Upper lobe of left lung (tissue), 4 donors: ENCODE results near the gene CLEC16A.

Experiments used
- CTCF ChIP-seq, 6 experiments: fragments of 450-650 bp in 4 of 6; fragments of 200-600 bp in 2 of 6; sonication (generic) in 2 of 6; IDR thresholded peaks; one replicate each; pipeline ENCODE4 v1.5.1; 2016 to 2019; ENCODE audit warnings: antibody characterized with exemption in 6 of 6
- EP300 ChIP-seq, 4 donors: sonication (generic); formaldehyde crosslinking; IDR thresholded peaks; one replicate each; pipeline ENCODE4 v1.5.1; 2017; ENCODE audit warnings: antibody characterized with exemption in 4 of 4, control low read depth in 2 of 4
- POLR2A ChIP-seq, 4 donors: fragments of 450-650 bp; IDR thresholded peaks; one replicate each; pipeline ENCODE4 v1.5.1; 2016 to 2017; ENCODE audit warnings: antibody characterized with exemption in 4 of 4, mild to moderate bottlenecking in 2 of 4
- POLR2AphosphoS5 ChIP-seq, 2 donors: sonication (generic); formaldehyde crosslinking; IDR thresholded peaks; one replicate each; pipeline ENCODE4 v1.5.1; 2017; ENCODE audit warnings: antibody characterized with exemption in 2 of 2

GRCh38 chr16:11097094-11097786 lies 152.9 kb downstream of the CLEC16A start:
- TF ChIP-seq CTCF (IDR thresholded peaks at IDR 0.05) (no peak), EP300 (IDR thresholded peaks at IDR 0.05) (no peak), POLR2A (IDR thresholded peaks at IDR 0.05) (no peak), POLR2AphosphoS5 (IDR thresholded peaks at IDR 0.05) (no peak)
